ENCODE measurements around the gene OPA3.

- TF ChIP-seq EZH2 (IDR thresholded peaks at IDR 0.05; ENCODE audit: low read depth, unreplicated experiment): no peak
- no peak for TF ChIP-seq CTCF (conservative IDR thresholded peaks at IDR 0.05; ENCODE audit: low read depth in 2 of 2)
- no peak for TF ChIP-seq EZH2phosphoT487 (IDR thresholded peaks at IDR 0.05; ENCODE audit: unreplicated experiment)
- no peak for TF ChIP-seq JUNB (IDR thresholded peaks at IDR 0.05; ENCODE audit: unreplicated experiment)
- no peak for TF ChIP-seq ZNF331 (CRISPR knock-in tag; IDR thresholded peaks at IDR 0.05; ENCODE audit: low read depth)
- TF ChIP-seq NANOG (IDR thresholded peaks at IDR 0.05; ENCODE audit: borderline replicate concordance): no peak
- no peak for TF ChIP-seq ETS1 (IDR thresholded peaks at IDR 0.05)
- no peak for TF ChIP-seq POLR2AphosphoS5 (IDR thresholded peaks at IDR 0.05; ENCODE audit: low read depth)
Observed at GRCh38 chr19:45590300-45591003, 5.8 kb upstream of the OPA3 start.

All from GM23338 (cell line).